GM21786 (cell line): ENCODE data around the gene CYP4F22.
"Not testable (repeated sequence)": the region's sequence is repeated elsewhere in the genome, so short reads cannot be mapped to it uniquely, and the experiment has no call there.

Experiments used
- ATAC-seq: cut with Tn5 transposase; IDR thresholded peaks from one replicate; pipeline ENCODE4 v1.9.1; 2021; ENCODE audit not compliant: unreplicated experiment

CYP4F22 gene

DNA sequence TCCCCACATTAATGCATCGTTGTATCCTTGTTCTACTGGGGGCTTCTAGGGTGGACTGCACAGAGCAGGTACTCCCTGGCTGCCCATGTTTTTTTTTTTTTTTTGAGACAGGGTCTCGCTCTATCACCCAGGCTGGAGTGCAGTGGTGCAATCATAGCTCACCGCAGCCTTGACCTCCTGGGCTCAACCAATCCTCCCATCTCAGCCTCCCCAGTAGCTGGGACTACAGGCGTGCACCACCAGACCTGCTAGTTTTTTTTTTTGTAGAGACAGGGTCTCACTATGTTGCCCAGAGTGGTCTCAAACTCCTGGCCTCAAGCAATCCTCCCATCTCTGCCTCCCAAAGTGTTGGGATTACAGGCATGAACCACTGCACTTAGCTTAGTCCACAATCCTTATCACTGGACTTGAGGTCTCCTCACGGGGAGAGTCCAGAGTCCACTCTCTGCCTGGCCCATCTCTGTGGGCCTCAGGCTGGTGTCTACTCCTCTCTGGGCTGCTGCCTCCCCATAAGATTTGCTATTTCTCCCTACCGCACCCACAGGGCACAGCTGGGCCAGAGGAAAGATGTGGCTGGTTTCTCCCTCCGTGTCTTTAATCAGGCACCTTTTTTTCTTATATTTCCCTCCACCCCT, 56.3 kb downstream of the CYP4F22 start:
- ATAC-seq = no peak

DNA sequence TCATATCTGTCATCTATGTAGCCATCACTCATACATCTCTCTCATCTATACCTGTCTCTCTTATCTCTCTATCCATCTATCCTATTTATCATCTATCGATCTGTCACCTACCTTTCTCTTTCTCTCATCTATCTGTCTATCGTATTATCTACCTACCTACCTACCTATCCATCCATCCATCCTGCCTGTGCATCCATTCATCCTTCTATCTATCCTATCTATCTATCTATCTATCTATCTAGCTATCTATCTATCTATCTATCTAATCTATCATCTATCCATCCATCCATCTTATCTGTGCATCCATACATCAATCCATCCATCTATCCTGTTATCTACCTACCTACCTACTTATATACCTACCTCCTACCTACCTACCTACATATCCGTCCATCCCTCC, 62.1 kb downstream of the CYP4F22 start:
- ATAC-seq = no peak

DNA sequence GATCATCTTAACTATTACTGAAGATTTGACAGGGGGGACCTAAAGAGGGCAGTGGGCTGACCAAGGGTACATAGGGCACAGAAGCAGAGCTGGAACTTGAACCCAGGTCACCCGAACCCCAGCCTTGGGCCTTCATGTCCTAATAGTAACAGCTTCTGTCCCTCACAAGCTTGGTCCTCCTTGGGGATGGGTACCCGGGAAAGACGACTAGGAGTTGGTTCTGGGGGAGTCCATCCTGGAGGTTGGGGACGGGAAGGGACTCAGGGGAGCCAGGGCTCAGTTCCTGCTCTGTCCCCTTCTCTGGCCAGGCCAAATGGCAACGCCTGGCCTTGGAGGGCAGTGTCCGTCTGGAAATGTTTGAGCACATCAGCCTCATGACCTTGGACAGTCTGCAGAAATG, 67.1 kb downstream of the CYP4F22 start:
- no peak for ATAC-seq

DNA sequence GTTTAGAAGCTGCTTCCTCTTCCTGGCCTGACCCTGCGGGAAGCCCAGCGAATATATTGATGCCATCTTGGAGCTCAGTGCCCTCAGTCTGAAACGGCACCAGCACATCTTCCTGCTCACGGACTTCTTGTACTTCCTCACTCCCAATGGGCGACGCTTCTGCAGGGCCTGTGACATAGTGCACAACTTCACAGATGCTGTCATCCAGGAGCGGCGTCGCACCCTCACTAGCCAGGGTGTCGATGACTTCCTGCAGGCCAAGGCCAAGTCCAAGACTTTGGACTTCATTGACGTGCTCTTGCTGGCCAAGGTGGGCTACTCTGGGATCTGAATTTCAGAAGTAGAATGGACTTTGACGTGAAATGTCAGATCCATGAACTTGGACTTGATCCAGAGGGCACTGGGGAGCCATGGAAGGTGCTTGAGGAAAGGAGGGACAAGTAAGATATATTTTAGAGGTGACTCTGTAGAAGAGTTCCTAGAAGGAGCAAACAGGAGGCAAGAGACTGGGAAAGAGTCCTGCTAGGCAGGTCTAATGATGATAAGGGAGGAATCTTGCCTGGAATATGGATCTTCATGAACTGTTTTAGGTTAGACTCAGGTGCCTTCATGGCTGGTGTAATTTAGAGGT, 68.3 kb downstream of the CYP4F22 start:
- no peak for ATAC-seq

DNA sequence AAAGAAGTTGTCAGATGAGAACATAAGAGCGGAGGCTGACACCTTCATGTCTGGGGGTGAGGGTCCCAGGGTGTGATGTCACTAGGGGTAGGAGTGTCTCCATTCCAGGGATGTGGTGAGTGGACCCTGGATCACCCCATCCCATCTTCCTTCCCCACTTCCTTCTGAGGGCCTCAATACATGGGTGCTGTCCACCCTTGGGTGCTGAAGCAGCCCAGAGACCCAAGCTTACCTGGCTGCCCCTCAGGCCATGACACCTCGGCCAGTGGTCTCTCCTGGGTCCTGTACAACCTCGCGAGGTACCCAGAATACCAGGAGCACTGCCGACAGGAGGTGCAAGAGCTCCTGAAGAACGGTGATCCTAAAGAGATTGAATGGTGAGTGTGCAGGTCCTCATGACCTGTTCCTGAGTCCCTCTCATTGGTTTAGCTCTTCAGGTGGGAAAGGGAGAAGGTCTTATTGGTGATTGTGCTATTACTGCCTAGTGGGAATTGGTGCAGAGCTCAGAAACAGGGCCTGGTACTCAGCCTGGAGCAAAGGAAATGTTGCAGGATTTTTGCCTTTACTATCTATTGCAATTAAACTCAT, 69.0 kb downstream of the CYP4F22 start:
- no peak for ATAC-seq

DNA sequence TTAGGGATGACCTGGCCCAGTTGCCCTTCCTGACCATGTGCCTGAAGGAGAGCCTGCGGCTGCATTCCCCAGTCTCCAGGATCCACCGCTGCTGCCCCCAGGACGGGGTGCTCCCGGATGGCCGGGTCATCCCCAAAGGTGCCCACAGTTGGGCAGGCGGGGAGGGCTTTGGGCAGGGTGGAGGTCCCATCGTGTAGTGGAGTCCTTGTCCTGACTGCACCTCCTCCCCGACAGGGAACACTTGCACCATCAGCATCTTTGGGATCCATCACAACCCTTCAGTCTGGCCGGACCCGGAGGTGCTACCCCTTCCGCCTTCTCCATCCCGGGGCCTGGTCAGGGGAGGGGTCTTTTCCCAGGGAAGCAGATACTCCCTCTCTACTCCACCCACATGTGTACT, 75.0 kb downstream of the CYP4F22 start:
- ATAC-seq = no peak

DNA sequence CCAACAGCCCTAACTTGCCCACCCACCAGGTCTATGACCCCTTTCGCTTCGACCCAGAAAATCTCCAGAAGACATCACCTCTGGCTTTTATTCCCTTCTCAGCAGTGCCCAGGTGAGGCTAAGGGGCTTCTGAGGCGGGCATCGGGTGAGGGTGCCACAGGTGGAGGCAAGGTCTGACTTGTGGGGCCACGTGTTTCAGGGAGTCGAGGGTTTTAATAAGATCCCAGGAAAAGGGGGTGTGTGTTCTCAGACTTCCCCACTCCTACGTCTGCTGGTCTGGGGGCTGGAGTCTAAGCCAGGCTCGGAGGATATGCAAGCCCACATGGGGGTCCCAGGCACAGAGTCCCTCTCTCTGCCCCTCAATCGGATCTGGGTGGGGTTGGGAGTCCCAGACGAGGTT, 75.8 kb downstream of the CYP4F22 start:
- no peak for ATAC-seq

DNA sequence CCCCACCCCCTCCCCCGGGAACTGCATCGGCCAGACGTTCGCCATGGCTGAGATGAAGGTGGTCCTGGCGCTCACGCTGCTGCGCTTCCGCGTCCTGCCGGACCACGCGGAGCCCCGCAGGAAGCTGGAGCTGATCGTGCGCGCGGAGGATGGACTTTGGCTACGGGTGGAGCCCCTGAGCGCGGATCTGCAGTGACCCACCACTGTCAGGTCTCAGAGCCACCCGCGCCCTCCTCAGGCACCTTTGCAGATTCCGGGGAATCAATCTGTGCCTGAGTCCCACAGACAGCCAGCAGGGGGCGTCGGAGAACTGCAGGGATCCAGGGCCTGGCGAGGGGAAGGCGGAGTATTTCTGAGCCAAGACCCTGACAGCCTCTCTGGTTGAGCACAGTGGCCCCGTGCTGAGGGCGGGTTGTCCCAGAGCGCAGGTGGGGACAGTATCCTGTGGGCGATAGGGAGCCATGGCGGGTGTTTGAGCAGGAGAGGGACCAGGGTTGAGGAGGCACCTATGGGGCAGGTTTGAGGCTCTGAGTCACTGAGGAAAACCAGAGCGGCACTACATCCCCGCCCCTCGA, 76.3 kb downstream of the CYP4F22 start:
- ATAC-seq = no peak

DNA sequence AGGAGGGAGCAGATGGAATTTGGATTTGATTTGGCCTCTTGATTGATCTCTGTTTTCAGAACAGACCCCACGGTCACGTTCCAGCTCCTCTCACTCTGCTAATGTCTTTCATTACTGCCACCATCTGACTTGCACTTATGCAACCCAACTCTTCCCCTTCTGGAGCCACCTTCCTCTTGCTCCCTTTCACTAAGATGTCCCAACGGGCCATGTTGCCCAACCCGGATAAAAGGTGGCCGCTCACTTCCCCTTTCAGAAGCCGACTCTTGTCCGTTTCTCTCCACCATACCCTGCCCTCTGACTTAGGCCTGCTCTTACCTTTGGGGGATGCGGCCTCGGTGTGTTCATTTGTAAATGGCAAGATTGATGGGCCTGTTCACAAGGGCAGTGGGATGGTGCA, 79.3 kb downstream of the CYP4F22 start:
- ATAC-seq = no peak

DNA sequence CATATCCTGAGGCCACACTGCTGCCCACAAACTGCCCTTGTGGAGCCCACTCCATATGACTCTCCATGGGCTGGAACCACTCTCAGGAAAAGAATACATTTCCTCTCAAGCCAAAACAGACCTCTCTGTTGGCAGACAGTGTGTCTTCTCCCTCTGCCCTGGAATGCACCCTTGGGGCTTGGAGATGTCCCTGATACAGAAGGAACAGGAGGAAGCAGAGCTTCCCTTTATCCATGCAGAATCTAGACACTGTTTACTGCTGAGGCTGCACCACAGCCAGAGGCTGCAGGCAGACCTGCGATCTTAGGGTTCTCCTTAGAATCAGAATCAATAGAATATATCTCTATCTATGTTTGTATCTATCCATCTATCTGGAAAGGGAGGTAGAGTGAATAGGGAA, 79.9 kb downstream of the CYP4F22 start:
- no peak for ATAC-seq

DNA sequence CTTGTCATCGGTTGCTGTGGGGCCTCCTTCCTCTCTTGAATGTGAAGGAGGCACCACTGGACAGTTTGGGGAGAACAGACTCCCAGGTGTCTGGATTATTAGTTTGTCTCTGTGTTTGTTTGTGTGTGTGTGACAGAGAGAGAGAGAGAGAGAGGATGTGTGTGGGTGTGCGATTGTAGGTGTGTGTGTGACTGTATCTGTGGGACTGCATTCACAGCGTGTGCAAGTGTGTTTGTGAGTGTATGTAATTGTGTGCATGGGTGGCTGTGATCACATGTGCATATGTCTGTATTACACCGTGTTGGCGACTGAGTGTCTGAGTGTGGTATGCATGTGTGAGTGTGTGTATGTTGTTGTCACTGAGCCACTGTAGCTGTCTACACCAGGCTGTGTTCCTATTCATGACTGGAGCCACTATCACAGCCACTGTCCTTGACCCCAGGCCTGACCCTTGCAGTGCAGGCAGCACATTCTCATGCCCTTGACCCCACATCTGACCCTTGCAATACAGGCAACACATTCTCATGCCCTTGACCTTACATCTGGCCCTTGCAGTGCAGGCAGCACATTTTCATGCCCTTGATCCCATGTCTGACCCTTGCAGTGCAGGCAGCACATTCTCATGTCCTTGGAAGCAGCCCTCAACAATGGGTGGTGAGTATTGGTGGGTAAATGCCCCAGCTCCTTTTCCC, 81.6 kb downstream of the CYP4F22 start:
- ATAC-seq = no peak

DNA sequence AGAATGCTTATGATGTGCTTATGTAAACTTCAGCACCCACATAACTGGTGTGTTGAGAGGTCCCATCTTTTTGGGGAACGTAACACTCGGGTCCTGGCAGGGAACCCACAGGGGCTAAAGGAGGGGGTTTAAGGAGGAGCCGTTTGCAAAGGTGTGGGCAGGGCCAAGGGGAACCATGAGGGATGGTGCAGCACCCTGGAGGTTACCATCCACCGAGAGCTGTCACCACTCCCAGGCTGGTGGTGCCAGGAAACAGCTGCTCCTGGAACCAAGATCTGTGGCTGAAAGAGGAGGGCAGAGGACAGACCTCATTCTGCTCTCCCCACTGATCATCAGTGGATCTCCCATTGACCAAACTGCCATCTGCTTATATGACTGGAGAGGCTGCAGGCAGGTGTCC, 83.5 kb downstream of the CYP4F22 start:
- no peak for ATAC-seq

DNA sequence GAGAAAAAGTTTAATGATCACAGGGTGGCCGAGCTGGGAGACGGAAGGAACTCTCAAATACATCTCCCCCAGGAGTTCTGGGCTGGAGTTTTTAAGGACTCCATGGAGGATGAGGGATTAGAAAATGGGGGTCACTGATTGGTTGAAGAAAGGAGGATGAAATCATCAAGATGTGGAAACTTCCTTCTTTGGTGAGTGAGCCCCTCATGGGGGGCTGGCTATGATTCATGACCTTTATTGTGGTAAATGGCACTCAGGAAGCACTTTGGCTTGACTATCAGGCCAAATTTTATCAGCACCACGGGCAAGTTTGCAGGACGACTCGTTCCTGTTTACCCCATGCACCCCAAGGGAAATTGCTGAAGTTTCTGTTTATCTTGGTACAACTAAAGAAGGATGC, 84.2 kb downstream of the CYP4F22 start:
- not testable (repeated sequence) for ATAC-seq

DNA sequence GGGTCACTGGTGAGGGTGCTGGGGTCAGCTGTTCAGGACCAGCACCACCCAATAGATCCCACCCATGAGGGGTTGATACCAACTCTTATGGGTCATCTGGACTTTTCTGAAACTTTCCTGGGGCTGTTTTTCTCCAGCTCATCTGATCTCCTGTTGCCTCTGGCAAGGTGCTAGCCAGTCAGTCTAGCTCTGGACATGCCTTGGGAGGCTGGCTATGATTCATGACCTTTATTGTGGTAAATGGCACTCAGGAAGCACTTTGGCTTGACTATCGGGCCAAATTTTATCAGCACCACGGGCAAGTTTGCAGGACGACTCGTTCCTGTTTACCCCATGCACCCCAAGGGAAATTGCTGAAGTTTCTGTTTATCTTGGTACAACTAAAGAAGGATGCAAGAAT, 85.4 kb downstream of the CYP4F22 start:
- ATAC-seq = not testable (repeated sequence)

DNA sequence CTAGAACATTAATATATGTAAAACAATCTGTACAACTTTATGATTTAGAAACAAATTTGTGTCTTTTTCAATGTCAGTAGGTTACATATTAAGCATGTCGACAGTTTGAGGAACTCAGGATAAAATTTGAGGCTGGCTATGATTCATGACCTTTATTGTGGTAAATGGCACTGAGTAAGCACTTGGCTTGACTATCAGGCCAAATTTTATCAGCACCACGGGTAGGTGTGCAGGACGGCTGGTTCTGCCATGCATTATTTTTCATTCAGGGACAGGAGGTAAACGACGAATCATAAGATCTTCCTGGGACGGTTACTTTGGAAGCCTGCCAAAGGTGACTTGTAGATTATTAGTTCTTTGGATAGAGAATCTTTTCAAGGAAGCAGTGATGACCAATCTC, 86.7 kb downstream of the CYP4F22 start:
- no peak for ATAC-seq
